ENCODE data around the gene MON1A. TPM values are rescaled to one million over a fixed set of nuclear protein-coding genes. Genes with fewer than 3 reads are reported as not detected.

The MON1A gene
- total RNA-seq, 1 donor from 2014 or later: 7.1 TPM

- Mint-ChIP-seq H3K27ac (no peak overlapping the region), H3K9me3 (no peaks in the 10 kb centered on the region), H3K27me3 (no peaks in the 10 kb centered on the region), H3K36me3 (ENCODE audit: low read depth) (no peaks in the 10 kb centered on the region), H3K4me3 (no peak overlapping the region), H3K4me1 (peaks cover 9% of the 10 kb centered on the region)
- ChIA-PET POLR2A (no interaction called here), CTCF (interaction anchor here (0.6 to 1.3 kb wide), 2 partner anchors 61 to 124 kb away, joined by 3 read pairs; no protein-coding TSS in a partner anchor)
- ATAC-seq (ENCODE audit: low read depth) (no peak), DNase-seq (no peak)
- intact Hi-C loops (cut with micrococcal nuclease): no loop called here
- no peak for TF ChIP-seq CTCF (IDR thresholded peaks at IDR 0.05)
Measured at GRCh38 chr3:49899815-49900214, 29.8 kb downstream of the MON1A start.

- CTCF ChIA-PET: interaction anchor here (1.3 kb wide), 1 partner anchor 60 kb away, joined by 3 read pairs; no protein-coding TSS in a partner anchor
- intact Hi-C loops (cut with micrococcal nuclease): no loop called here
- TF ChIP-seq CTCF (IDR thresholded peaks at IDR 0.05): no peak
- Mint-ChIP-seq H3K27ac (no peak overlapping the region), H3K4me3 (no peak overlapping the region), H3K9me3 (no peaks in the 10 kb centered on the region), H3K27me3 (no peaks in the 10 kb centered on the region), H3K4me1 (peaks cover 2% of the 10 kb centered on the region), H3K36me3 (ENCODE audit: low read depth) (no peaks in the 10 kb centered on the region)
- DNase-seq (no peak), ATAC-seq (ENCODE audit: low read depth) (no peak)
- POLR2A ChIA-PET: no interaction called here
Measured at GRCh38 chr3:49898991-49899390, 30.6 kb downstream of the MON1A start.

- Mint-ChIP-seq H3K4me1 (no peaks in the 10 kb centered on the region), H3K4me3 (no peak overlapping the region), H3K27me3 (no peaks in the 10 kb centered on the region), H3K36me3 (ENCODE audit: low read depth) (no peaks in the 10 kb centered on the region), H3K9me3 (no peaks in the 10 kb centered on the region), H3K27ac (no peak overlapping the region)
- CTCF ChIA-PET: no interaction called here
- POLR2A ChIA-PET: interaction anchor here (0.6 kb wide), 1 partner anchor 821 kb away, joined by 3 read pairs; no protein-coding TSS in a partner anchor
- intact Hi-C loops (cut with micrococcal nuclease): no loop called here
- ATAC-seq (ENCODE audit: low read depth) (no peak), DNase-seq (no peak)
- no peak for TF ChIP-seq CTCF (IDR thresholded peaks at IDR 0.05)
Measured at GRCh38 chr3:49896345-49896744, 33.3 kb downstream of the MON1A start.

- TF ChIP-seq CTCF (IDR thresholded peaks at IDR 0.05): no peak
- ChIA-PET CTCF (no interaction called here), POLR2A (no interaction called here)
- DNase-seq: no peak
- H3K4me3 Mint-ChIP-seq: no peak overlapping the region
- no peak overlapping the region for H3K27ac Mint-ChIP-seq
- no peaks in the 10 kb centered on the region for H3K4me1 Mint-ChIP-seq
- no peaks in the 10 kb centered on the region for H3K36me3 Mint-ChIP-seq (ENCODE audit: low read depth)
- intact Hi-C loops (cut with micrococcal nuclease): no loop called here
- H3K27me3 Mint-ChIP-seq: no peaks in the 10 kb centered on the region
- no peaks in the 10 kb centered on the region for H3K9me3 Mint-ChIP-seq
- ATAC-seq (ENCODE audit: low read depth): no peak
Measured at GRCh38 chr3:49895791-49896190, 33.8 kb downstream of the MON1A start.

- DNase-seq (no peak), ATAC-seq (ENCODE audit: low read depth) (no peak)
- POLR2A ChIA-PET: no interaction called here
- Mint-ChIP-seq H3K9me3 (no peaks in the 10 kb centered on the region), H3K27ac (no peak overlapping the region), H3K4me3 (no peak overlapping the region), H3K27me3 (no peaks in the 10 kb centered on the region), H3K36me3 (ENCODE audit: low read depth) (no peaks in the 10 kb centered on the region), H3K4me1 (no peaks in the 10 kb centered on the region)
- intact Hi-C loops (cut with micrococcal nuclease): no loop called here
- no peak for TF ChIP-seq CTCF (IDR thresholded peaks at IDR 0.05)
- CTCF ChIA-PET: interaction anchor here (0.6 kb wide), 1 partner anchor 88 kb away, joined by 3 read pairs; no protein-coding TSS in a partner anchor
Measured at GRCh38 chr3:49889296-49889695, 40.3 kb downstream of the MON1A start.

All from activated B cell treated with CpG ODN at 0.5 μM for 24 hours (primary cell).